ENCODE measurements around the gene CARD9.
A peak's percentile ranks its signal among the peaks of the same experiment; 100 is the strongest.

CARD9 gene

DNA sequence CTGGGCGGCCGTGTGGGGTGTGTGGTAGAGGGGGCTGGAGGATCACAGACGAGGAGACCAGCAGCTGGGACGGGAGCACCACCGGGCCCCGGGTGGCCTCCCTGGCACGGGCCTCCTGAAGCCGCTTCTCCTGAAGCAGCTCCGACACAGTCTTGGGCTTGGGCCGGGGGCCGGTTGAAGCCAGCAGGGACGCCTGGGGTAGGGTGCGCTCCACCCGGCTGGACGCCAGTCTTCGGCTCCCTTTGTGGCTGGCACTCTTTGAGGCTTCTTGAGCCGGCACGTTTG lies 5.5 kb upstream of the CARD9 start:
- no CpG with 5 or more reads among the region's 18 CpGs for WGBS, 2 donors (ENCODE audit: extremely low coverage in 2 of 2, insufficient read length in 2 of 2, insufficient replicate concordance in 1 of 2)
- DNase-seq (ENCODE audit: low spot score), result no peak

DNA sequence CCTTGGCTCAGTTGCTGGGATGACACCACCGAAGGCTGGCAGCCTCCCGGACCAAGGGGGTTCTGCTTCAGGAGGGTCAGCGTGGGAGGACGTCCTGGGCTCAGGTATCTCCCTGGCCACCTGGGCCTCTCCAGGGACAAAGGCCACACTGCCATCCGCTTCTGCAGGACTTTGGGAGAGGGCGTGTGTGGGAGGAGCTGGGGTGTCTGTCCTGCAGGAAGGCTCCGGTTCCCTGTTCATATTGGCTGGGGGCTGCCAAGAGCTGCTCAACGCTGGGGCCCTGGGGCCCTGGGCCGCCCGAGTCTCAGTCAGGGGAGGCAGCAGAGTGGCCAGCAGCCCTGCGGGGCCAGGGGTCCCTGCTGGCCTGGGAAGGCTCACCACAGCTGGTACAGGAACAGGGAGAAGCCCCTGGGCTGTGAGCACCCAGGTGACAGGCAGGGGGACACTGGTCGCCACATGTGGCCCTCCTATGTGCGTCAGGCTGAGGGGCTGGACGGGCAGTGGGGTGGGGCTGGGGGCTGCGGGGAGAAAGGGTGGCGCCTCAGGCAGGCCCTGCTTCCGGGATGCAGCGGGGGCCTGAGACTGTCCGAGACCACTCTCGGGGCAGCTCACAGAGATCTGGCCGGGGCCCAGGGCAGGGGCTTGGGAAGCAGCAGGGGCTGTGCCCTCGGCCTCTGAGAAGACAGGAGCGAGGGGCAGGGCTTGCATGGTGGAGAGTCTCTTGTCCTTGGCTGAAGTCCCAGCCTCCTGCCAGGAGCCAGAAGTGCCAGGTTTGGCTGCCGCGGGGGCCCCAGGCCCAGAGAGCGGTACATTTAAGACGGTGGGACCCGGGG lies 4.9 kb upstream of the CARD9 start:
- no peak overlapping the region for H3K4me3 ChIP-seq (ENCODE audit: low read length in 2 of 2)
- no peaks in the 10 kb centered on the region for H3K9me3 ChIP-seq (replicated peaks in 1 of 2; ENCODE audit: control insufficient read depth in 2 of 2, insufficient read depth in 1 of 2, low read depth in 1 of 2, low read length in 2 of 2)
- no peak overlapping the region for H3K14ac ChIP-seq (ENCODE audit: low read length)
- no peak overlapping the region for H2BK15ac ChIP-seq (ENCODE audit: low read length)
- no peak for DNase-seq (ENCODE audit: low spot score)
- no peak overlapping the region for H2BK12ac ChIP-seq (ENCODE audit: low read length)
- H2AK5ac ChIP-seq (ENCODE audit: low read depth, low read length), result no peak overlapping the region
- no CpG with 5 or more reads among the region's 28 CpGs for WGBS, 2 donors (ENCODE audit: extremely low coverage in 2 of 2, insufficient read length in 2 of 2, insufficient replicate concordance in 1 of 2)
- no peak overlapping the region for H3K4me2 ChIP-seq (ENCODE audit: insufficient read depth, low read length, poor library complexity, severe bottlenecking)
- H2BK5ac ChIP-seq (ENCODE audit: low read length), result no peak overlapping the region
- H3K4ac ChIP-seq (ENCODE audit: low read length), result no peak overlapping the region
- H3K4me1 ChIP-seq (ENCODE audit: control insufficient read depth in 2 of 2, insufficient read depth in 1 of 2, low read depth in 1 of 2, low read length in 2 of 2), result peaks cover 0 to 6% of the 10 kb centered on the region in 2 donors
- no peak overlapping the region for H3K23ac ChIP-seq (ENCODE audit: low read depth, low read length, poor library complexity)
- H4K8ac ChIP-seq (ENCODE audit: low read depth, low read length), result no peak overlapping the region
- H4K91ac ChIP-seq (ENCODE audit: low read depth, low read length, poor library complexity), result no peak overlapping the region
- H3K27ac ChIP-seq (replicated peaks; ENCODE audit: low read length), result no peak overlapping the region
- peaks cover 2% of the 10 kb centered on the region for H3K79me1 ChIP-seq (ENCODE audit: low read depth, low read length)
- no peak overlapping the region for H3K9ac ChIP-seq (ENCODE audit: low read depth, low read length, poor library complexity)
- no peak overlapping the region for H2BK120ac ChIP-seq (ENCODE audit: low read depth, low read length)
- H3K27me3 ChIP-seq (ENCODE audit: control insufficient read depth in 3 of 3, insufficient read depth in 3 of 3, low read depth in 1 of 3, low read length in 3 of 3), result no peaks in the 10 kb centered on the region
- H3K18ac ChIP-seq (ENCODE audit: low read length), result no peak overlapping the region
- H2AFZ ChIP-seq (ENCODE audit: low read length), result no peak overlapping the region
- peaks cover 35 to 75% of the 10 kb centered on the region in 2 donors for H3K36me3 ChIP-seq (replicated peaks in 1 of 2; ENCODE audit: control insufficient read depth in 2 of 2, insufficient read depth in 2 of 2, low read length in 2 of 2)

More for the DNA sequence above, 5.5 kb upstream of the CARD9 start:
- H4K8ac ChIP-seq (ENCODE audit: low read depth, low read length), result no peak overlapping the region
- peaks cover 2% of the 10 kb centered on the region for H3K79me1 ChIP-seq (ENCODE audit: low read depth, low read length)
- H3K18ac ChIP-seq (ENCODE audit: low read length), result no peak overlapping the region
- no peak overlapping the region for H3K9ac ChIP-seq (ENCODE audit: low read depth, low read length, poor library complexity)
- no peak overlapping the region for H3K4me3 ChIP-seq (ENCODE audit: low read length in 2 of 2)
- H3K36me3 ChIP-seq (replicated peaks in 1 of 2; ENCODE audit: control insufficient read depth in 2 of 2, insufficient read depth in 2 of 2, low read length in 2 of 2), result peaks cover 38 to 80% of the 10 kb centered on the region in 2 donors
- H2BK5ac ChIP-seq (ENCODE audit: low read length), result no peak overlapping the region
- H2AFZ ChIP-seq (ENCODE audit: low read length), result no peak overlapping the region
- H3K27me3 ChIP-seq (ENCODE audit: control insufficient read depth in 3 of 3, insufficient read depth in 3 of 3, low read depth in 1 of 3, low read length in 3 of 3), result no peaks in the 10 kb centered on the region
- no peak overlapping the region for H4K91ac ChIP-seq (ENCODE audit: low read depth, low read length, poor library complexity)
- no peak overlapping the region for H3K27ac ChIP-seq (replicated peaks; ENCODE audit: low read length)
- no peaks in the 10 kb centered on the region for H3K4me1 ChIP-seq (ENCODE audit: control insufficient read depth in 2 of 2, insufficient read depth in 1 of 2, low read depth in 1 of 2, low read length in 2 of 2)
- no peak overlapping the region for H2BK120ac ChIP-seq (ENCODE audit: low read depth, low read length)
- H3K4me2 ChIP-seq (ENCODE audit: insufficient read depth, low read length, poor library complexity, severe bottlenecking), result no peak overlapping the region
- no peak overlapping the region for H2BK15ac ChIP-seq (ENCODE audit: low read length)
- no peak overlapping the region for H3K14ac ChIP-seq (ENCODE audit: low read length)
- H3K4ac ChIP-seq (ENCODE audit: low read length), result no peak overlapping the region
- no peak overlapping the region for H2BK12ac ChIP-seq (ENCODE audit: low read length)
- H2AK5ac ChIP-seq (ENCODE audit: low read depth, low read length), result no peak overlapping the region
- H3K23ac ChIP-seq (ENCODE audit: low read depth, low read length, poor library complexity), result no peak overlapping the region
- H3K9me3 ChIP-seq (replicated peaks in 1 of 2; ENCODE audit: control insufficient read depth in 2 of 2, insufficient read depth in 1 of 2, low read depth in 1 of 2, low read length in 2 of 2), result no peaks in the 10 kb centered on the region

DNA sequence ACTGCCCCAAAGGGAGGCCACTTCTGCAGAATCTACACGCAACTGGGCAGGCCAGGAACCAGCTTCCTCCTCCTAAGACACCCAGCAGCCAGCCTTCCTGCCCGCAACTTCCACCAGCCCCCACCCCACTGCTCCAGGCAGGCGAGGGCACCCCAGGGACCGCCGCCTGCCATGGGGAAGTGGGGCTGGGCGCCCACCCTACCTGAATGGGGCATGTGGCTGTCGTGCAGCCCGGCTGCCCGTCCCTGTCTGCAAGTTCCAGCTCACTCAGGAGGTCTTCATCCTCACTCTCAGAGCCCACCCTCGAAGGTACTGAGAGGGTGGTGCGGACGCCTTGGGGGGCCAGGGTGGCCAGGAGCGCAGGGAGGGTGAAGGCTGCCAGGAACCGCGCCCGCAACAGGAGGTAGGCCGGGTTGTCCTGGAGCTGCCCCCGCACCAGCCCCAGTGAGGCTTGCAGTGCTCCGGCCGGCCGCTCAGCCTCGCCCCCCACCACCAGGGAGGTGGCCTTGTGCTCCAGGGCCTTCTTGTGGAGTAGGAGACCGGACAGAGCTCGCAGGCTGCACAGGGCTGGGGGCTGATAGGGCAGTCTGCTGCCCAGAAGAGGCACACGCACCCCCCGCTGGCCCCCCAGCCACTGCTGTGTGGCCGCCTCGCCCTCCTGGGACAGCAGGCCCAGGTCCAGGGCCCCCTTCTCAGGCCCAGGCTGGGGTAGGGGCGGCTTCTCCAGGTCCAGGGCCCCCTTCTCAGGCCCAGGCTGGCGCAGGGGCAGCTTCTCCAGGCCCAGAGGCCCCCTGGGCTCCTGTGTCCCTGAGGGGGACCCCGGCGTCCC lies 4.1 kb upstream of the CARD9 start:
- no peak overlapping the region for H3K23ac ChIP-seq (ENCODE audit: low read depth, low read length, poor library complexity)
- H3K14ac ChIP-seq (ENCODE audit: low read length), result no peak overlapping the region
- H4K8ac ChIP-seq (ENCODE audit: low read depth, low read length), result no peak overlapping the region
- H3K9me3 ChIP-seq (replicated peaks in 1 of 2; ENCODE audit: control insufficient read depth in 2 of 2, insufficient read depth in 1 of 2, low read depth in 1 of 2, low read length in 2 of 2), result no peaks in the 10 kb centered on the region
- H2BK5ac ChIP-seq (ENCODE audit: low read length), result no peak overlapping the region
- H3K27me3 ChIP-seq (ENCODE audit: control insufficient read depth in 3 of 3, insufficient read depth in 3 of 3, low read depth in 1 of 3, low read length in 3 of 3), result no peaks in the 10 kb centered on the region
- H3K4me3 ChIP-seq (ENCODE audit: low read length in 2 of 2), result no peak overlapping the region
- no peak overlapping the region for H3K9ac ChIP-seq (ENCODE audit: low read depth, low read length, poor library complexity)
- no peak overlapping the region for H2BK12ac ChIP-seq (ENCODE audit: low read length)
- H2AK5ac ChIP-seq (ENCODE audit: low read depth, low read length), result no peak overlapping the region
- H4K91ac ChIP-seq (ENCODE audit: low read depth, low read length, poor library complexity), result no peak overlapping the region
- WGBS, 2 donors (ENCODE audit: extremely low coverage in 2 of 2, insufficient read length in 2 of 2, insufficient replicate concordance in 1 of 2), result no CpG with 5 or more reads among the region's 32 CpGs
- H2BK120ac ChIP-seq (ENCODE audit: low read depth, low read length), result no peak overlapping the region
- DNase-seq (ENCODE audit: low spot score), result no peak
- H2AFZ ChIP-seq (ENCODE audit: low read length), result no peak overlapping the region
- H3K36me3 ChIP-seq (replicated peaks in 1 of 2; ENCODE audit: control insufficient read depth in 2 of 2, insufficient read depth in 2 of 2, low read length in 2 of 2), result peaks cover 27 to 67% of the 10 kb centered on the region in 2 donors
- peaks cover 2% of the 10 kb centered on the region for H3K79me1 ChIP-seq (ENCODE audit: low read depth, low read length)
- no peak overlapping the region for H3K4me2 ChIP-seq (ENCODE audit: insufficient read depth, low read length, poor library complexity, severe bottlenecking)
- H3K18ac ChIP-seq (ENCODE audit: low read length), result no peak overlapping the region
- H3K27ac ChIP-seq (replicated peaks; ENCODE audit: low read length), result no peak overlapping the region
- peaks cover 5 to 14% of the 10 kb centered on the region in 2 donors for H3K4me1 ChIP-seq (ENCODE audit: control insufficient read depth in 2 of 2, insufficient read depth in 1 of 2, low read depth in 1 of 2, low read length in 2 of 2)
- H2BK15ac ChIP-seq (ENCODE audit: low read length), result no peak overlapping the region
- H3K4ac ChIP-seq (ENCODE audit: low read length), result no peak overlapping the region

DNA sequence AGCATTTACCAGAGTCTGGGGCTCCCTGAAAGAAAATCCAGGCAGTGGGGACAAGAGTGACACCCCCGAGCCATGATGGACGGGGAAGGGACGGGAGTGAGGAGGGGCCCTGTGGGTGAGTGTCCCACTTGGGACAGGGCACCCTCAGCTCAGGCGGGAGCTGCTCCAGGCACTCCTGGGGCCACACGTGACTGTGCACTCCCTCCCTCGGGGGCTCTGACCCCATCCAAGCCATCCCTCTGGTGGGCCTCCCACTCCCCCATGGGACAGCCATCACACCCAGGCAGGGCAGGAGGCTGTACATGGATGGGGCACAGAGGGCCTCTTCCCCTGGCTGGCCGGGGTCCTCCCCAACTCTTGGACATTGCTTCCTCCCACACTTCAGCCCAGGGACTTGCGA lies 3.0 kb upstream of the CARD9 start:
- no peak overlapping the region for H2BK15ac ChIP-seq (ENCODE audit: low read length)
- no peak overlapping the region for H3K4me2 ChIP-seq (ENCODE audit: insufficient read depth, low read length, poor library complexity, severe bottlenecking)
- H3K79me1 ChIP-seq (ENCODE audit: low read depth, low read length), result peaks cover 2% of the 10 kb centered on the region
- H4K8ac ChIP-seq (ENCODE audit: low read depth, low read length), result peak overlapping the region; percentile 65
- no peak overlapping the region for H3K18ac ChIP-seq (ENCODE audit: low read length)
- H2BK120ac ChIP-seq (ENCODE audit: low read depth, low read length), result no peak overlapping the region
- H2BK12ac ChIP-seq (ENCODE audit: low read length), result no peak overlapping the region
- H3K14ac ChIP-seq (ENCODE audit: low read length), result no peak overlapping the region
- no peak overlapping the region for H2AK5ac ChIP-seq (ENCODE audit: low read depth, low read length)
- no peak overlapping the region for H2AFZ ChIP-seq (ENCODE audit: low read length)
- peak overlapping the region; percentile 20 for H3K23ac ChIP-seq (ENCODE audit: low read depth, low read length, poor library complexity)
- no peak for DNase-seq (ENCODE audit: low spot score)
- no peak overlapping the region for H2BK5ac ChIP-seq (ENCODE audit: low read length)
- H3K4me1 ChIP-seq (ENCODE audit: control insufficient read depth in 2 of 2, insufficient read depth in 1 of 2, low read depth in 1 of 2, low read length in 2 of 2), result peaks cover 8 to 21% of the 10 kb centered on the region in 2 donors
- no peak overlapping the region for H4K91ac ChIP-seq (ENCODE audit: low read depth, low read length, poor library complexity)
- WGBS, 2 donors (ENCODE audit: extremely low coverage in 2 of 2, insufficient read length in 2 of 2, insufficient replicate concordance in 1 of 2), result no CpG with 5 or more reads among the region's 8 CpGs
- peak overlapping the region; percentile 21 for H3K9ac ChIP-seq (ENCODE audit: low read depth, low read length, poor library complexity)
- H3K27ac ChIP-seq (replicated peaks; ENCODE audit: low read length), result no peak overlapping the region
- peaks cover 17 to 56% of the 10 kb centered on the region in 2 donors for H3K36me3 ChIP-seq (replicated peaks in 1 of 2; ENCODE audit: control insufficient read depth in 2 of 2, insufficient read depth in 2 of 2, low read length in 2 of 2)
- no peak overlapping the region for H3K4ac ChIP-seq (ENCODE audit: low read length)
- no peaks in the 10 kb centered on the region for H3K27me3 ChIP-seq (ENCODE audit: control insufficient read depth in 3 of 3, insufficient read depth in 3 of 3, low read depth in 1 of 3, low read length in 3 of 3)
- no peak overlapping the region for H3K4me3 ChIP-seq (ENCODE audit: low read length in 2 of 2)
- no peaks in the 10 kb centered on the region for H3K9me3 ChIP-seq (replicated peaks in 1 of 2; ENCODE audit: control insufficient read depth in 2 of 2, insufficient read depth in 1 of 2, low read depth in 1 of 2, low read length in 2 of 2)
